Kidney epithelial cell (primary cell): ENCODE results near the gene MBD3L1. TPM values are rescaled to one million over a fixed set of nuclear protein-coding genes. Genes with fewer than 3 reads are reported as not detected.

Experiments used
- DNase-seq: peaks from one replicate; pipeline ENCODE4 v3.0.0-alpha.2; 2010; ENCODE audit warnings: low read depth
- H3K27me3 ChIP-seq: 2 replicates; pipeline ENCODE4 v1.6.0; 2011; ENCODE audit warnings: low read length; ENCODE audit not compliant: control insufficient read depth, insufficient read depth
- H3K36me3 ChIP-seq: 2 replicates; pipeline ENCODE4 v1.5.1; 2011; ENCODE audit warnings: low read length; ENCODE audit not compliant: control insufficient read depth, insufficient read depth
- H3K4me3 ChIP-seq: 2 replicates; pipeline ENCODE4 v1.5.1; 2011; ENCODE audit warnings: low read depth, mild to moderate bottlenecking, control low read depth, low read length
- total RNA-seq: library from RNA; depleted of rRNA; stranded (reverse); fragments of >200 nt; gene quantifications from 2 replicates; pipeline ENCODE4 v1.2.3, GENCODE V29; 2015
- TF ChIP-seq, protein P1 (sequence below): IDR thresholded peaks from 2 replicates; pipeline ENCODE4 v1.5.1; 2011; ENCODE audit warnings: mild to moderate bottlenecking, moderate library complexity, low read length, control low read depth, inconsistent platforms; ENCODE audit not compliant: insufficient read depth, poor library complexity, severe bottlenecking

Gene MBD3L1
- not detected in 2 replicates for total RNA-seq

DNA sequence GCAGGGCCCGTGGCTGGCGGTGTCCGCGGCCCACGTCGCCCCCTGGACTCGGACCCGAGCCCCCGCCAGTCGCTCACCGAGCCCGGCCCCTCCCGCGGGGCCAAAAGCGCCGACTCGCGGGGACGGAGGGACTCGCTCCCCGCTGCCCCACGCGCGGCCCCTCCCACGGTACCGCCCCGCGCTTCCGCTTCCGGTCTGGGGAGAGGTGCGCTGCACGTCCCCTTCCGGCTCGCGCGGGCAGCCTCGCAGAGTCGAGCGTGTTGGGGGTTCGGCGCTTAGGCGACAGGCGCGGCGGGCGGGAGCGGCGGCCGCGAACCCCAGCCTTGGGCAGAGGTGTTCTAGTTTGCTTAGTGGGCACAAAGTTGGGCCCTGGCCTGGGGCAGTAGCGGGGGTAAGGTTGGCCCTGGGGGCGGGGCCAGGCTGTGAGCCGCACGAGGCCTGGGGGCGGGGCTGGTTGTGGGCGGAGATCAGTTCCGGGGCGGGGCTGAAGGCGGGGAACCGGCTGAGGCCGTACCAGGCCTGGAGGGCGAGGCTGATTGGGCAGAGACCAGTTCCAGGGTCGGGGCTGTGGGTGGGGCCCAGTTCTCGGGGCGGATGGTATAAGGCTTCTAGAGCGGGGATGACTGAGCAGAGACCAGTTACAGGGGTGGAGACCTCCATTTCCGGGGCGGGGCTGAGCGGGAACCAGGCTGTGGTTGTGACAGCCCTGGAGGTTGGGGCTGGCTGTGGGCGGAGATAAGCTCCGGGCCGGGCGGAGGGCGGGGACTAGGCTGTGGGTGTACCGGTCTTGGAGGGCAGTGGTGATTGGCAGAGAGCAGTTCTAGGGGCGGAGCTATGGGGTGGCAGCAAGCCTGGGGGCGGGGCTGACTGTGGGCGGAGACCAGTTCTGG lies at the start of gene MBD3L1, which contains the start of gene ZNF558:
TSS of gene MBD3L1 (plus strand) at position 246 of the 890 bp plus-strand sequence. CDS start 10,302 bp downstream, outside the sequence.
TSS of gene ZNF558 (minus strand) at position 173 of the 890 bp plus-strand sequence. CDS start 9,645 bp downstream, outside the sequence.
- H3K36me3 ChIP-seq = peaks cover 1% of the 10 kb centered on the region
- TF ChIP-seq, protein P1, sequence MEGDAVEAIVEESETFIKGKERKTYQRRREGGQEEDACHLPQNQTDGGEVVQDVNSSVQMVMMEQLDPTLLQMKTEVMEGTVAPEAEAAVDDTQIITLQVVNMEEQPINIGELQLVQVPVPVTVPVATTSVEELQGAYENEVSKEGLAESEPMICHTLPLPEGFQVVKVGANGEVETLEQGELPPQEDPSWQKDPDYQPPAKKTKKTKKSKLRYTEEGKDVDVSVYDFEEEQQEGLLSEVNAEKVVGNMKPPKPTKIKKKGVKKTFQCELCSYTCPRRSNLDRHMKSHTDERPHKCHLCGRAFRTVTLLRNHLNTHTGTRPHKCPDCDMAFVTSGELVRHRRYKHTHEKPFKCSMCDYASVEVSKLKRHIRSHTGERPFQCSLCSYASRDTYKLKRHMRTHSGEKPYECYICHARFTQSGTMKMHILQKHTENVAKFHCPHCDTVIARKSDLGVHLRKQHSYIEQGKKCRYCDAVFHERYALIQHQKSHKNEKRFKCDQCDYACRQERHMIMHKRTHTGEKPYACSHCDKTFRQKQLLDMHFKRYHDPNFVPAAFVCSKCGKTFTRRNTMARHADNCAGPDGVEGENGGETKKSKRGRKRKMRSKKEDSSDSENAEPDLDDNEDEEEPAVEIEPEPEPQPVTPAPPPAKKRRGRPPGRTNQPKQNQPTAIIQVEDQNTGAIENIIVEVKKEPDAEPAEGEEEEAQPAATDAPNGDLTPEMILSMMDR = no peak
- peak; percentile 91 for DNase-seq
- peak within 1 kb of the TSS; percentile 84 for H3K4me3 ChIP-seq
- no peaks in the 10 kb centered on the region for H3K27me3 ChIP-seq

DNA sequence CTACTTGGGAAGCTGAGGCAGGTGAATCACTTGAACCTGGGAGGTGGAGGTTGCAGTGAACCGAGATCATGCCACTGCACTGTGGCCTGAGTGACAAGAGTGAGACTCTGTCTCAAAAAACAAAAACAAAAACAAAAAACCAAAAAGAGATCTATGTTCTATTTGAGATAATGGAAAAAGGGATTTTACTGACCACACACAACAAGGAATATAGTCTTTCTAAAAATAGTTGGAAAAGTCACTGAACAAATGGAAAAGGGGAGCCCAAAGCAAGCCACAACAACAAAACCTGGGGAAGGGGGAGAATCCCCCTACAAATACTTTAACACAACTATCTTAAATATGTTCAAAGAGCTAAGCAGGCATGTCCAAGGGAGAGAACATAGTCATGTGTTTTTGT lies 37.4 kb upstream of the MBD3L1 start:
- TF ChIP-seq, protein P1 = no peak

DNA sequence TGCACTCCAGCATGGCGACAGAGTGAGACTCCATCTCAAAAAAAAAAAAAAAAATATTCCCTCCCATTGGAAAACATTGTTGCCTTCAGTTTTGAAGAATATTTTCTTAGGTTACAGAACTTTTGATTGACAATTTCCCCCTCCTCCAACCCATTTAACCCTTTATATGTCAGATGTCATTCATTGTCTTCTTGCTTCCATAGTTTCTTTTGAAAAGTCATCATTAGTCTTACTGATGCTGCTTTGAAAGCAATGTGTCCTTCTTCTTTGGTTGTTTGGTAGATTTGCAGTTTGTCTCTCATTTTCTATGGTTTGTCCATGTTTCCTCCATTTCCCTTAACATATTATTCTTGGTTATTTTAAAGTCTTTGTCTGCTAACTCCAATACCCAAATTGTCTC lies 25.5 kb upstream of the MBD3L1 start:
- H3K36me3 ChIP-seq = peaks cover 2% of the 10 kb centered on the region
- no peaks in the 10 kb centered on the region for H3K27me3 ChIP-seq
- DNase-seq = no peak
- TF ChIP-seq, protein P1 = no peak
- H3K4me3 ChIP-seq = no peak overlapping the region

More for the DNA sequence above, 37.4 kb upstream of the MBD3L1 start:
- no peaks in the 10 kb centered on the region for H3K36me3 ChIP-seq
- H3K4me3 ChIP-seq = no peak overlapping the region
- DNase-seq = no peak
- H3K27me3 ChIP-seq = no peaks in the 10 kb centered on the region

DNA sequence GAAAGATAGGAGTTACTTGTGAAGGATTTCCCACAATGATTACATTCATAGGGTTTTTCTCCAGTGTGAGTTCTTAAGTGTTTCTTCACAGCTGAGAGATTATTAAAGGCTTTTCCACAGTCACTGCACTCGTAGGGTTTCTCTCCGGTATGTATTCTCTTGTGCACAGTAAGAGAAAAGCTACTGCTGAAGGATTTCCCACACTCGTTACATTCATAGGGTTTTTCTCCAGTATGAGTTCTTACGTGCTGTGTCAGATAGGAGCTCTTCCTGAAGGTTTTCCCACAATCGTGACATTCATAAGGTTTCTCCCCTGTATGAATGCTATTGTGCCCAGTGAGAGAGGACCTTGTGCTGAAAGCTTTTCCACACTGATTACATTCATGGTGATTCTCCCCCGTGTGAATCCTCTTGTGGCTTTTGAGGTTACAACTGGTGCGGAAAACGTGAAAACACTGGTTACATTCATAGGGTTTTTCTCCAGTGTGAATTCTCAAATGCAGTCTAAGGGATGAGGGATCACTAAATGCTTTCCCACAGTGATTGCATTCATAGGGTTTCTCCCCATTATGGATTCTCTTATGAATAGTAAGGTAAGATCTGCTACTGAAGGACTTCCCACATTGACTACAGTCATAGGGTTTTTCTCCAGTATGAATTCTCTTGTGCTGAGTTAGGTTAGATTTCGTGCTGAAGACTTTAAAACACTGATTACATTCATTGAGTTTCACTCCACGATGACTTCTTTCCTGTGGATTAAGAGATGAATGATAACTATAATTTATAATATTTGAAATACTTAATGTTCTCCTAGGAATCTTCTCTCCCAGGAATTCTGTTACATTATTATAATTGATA lies 20.6 kb upstream of the MBD3L1 start:
- H3K27me3 ChIP-seq = no peaks in the 10 kb centered on the region
- peaks cover 4% of the 10 kb centered on the region for H3K36me3 ChIP-seq
- no peak for DNase-seq
- TF ChIP-seq, protein P1 = no peak
- H3K4me3 ChIP-seq = no peak overlapping the region

DNA sequence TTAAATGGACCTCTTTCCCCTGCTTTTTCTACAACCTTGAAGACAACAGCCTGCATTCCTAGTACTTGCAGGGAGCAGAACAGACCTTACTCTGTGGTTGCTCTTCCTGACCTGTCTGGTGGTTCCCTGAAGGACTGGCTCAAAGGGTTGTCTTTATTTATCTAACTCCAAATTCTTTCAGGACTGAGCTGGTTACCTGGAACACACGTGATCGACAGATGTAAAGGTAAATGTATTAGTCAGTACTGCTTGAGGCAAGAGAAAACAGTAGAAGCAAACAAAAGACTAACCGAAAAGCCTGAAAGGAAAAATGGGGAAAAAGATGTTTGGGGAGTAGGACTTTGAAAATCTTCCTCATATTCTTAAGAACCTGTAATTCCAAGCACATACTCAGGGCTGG lies 18.0 kb upstream of the MBD3L1 start:
- Histone ChIP-seq H3K27me3 (no peaks in the 10 kb centered on the region), H3K36me3 (peaks cover 1% of the 10 kb centered on the region), H3K4me3 (no peak overlapping the region)
- TF ChIP-seq, protein P1 = no peak
- DNase-seq = no peak
